Measurements from ENCODE around the gene CALHM6.

CALHM6 gene

GRCh38 chr6:116422238-116422637 lies 38.9 kb upstream of the CALHM6 start:
- Histone ChIP-seq H4K20me1 (ENCODE audit: low read depth, low read length) (no peaks in the 10 kb centered on the region), H3K79me2 (ENCODE audit: insufficient read depth, low read length) (no peaks in the 10 kb centered on the region), H3K9ac (ENCODE audit: low read length) (no peak overlapping the region), H2AFZ (ENCODE audit: low read depth, low read length, severe bottlenecking) (no peak overlapping the region), H3K9me3 (ENCODE audit: insufficient read depth, low read length) (no peaks in the 10 kb centered on the region), H3F3A (ENCODE audit: insufficient read depth) (no peaks in the 10 kb centered on the region), H3K36me3 (ENCODE audit: low read length) (no peaks in the 10 kb centered on the region), H3K4me2 (ENCODE audit: low read depth, low read length, poor library complexity, severe bottlenecking) (no peak overlapping the region), H3K27ac (ENCODE audit: low read depth, low read length) (no peak overlapping the region), H3K9me2 (replicated peaks; ENCODE audit: insufficient read depth, low read length) (no peaks in the 10 kb centered on the region), H3K27me3 (ENCODE audit: low read length) (no peaks in the 10 kb centered on the region), H3K4me3 (ENCODE audit: insufficient read depth, low read length, poor library complexity, severe bottlenecking) (no peak overlapping the region)
- TF ChIP-seq CTCF (IDR thresholded peaks at IDR 0.05; ENCODE audit: insufficient read depth, low read length, poor library complexity, severe bottlenecking) (no peak), EZH2phosphoT487 (conservative IDR thresholded peaks at IDR 0.05; ENCODE audit: low read length) (no peak)

GRCh38 chr6:116424001-116424400 lies 37.2 kb upstream of the CALHM6 start:
- H3K9me2 ChIP-seq (replicated peaks; ENCODE audit: insufficient read depth, low read length) = no peaks in the 10 kb centered on the region
- no peaks in the 10 kb centered on the region for H3K9me3 ChIP-seq (ENCODE audit: insufficient read depth, low read length)
- no peaks in the 10 kb centered on the region for H3K36me3 ChIP-seq (ENCODE audit: low read length)
- H3K4me3 ChIP-seq (ENCODE audit: insufficient read depth, low read length, poor library complexity, severe bottlenecking) = no peak overlapping the region
- no peaks in the 10 kb centered on the region for H4K20me1 ChIP-seq (ENCODE audit: low read depth, low read length)
- H3F3A ChIP-seq (ENCODE audit: insufficient read depth) = no peaks in the 10 kb centered on the region
- no peak overlapping the region for H2AFZ ChIP-seq (ENCODE audit: low read depth, low read length, severe bottlenecking)
- TF ChIP-seq EZH2phosphoT487 (conservative IDR thresholded peaks at IDR 0.05; ENCODE audit: low read length) (no peak), CTCF (IDR thresholded peaks at IDR 0.05; ENCODE audit: insufficient read depth, low read length, poor library complexity, severe bottlenecking) (no peak)
- no peak overlapping the region for H3K4me2 ChIP-seq (ENCODE audit: low read depth, low read length, poor library complexity, severe bottlenecking)
- no peak overlapping the region for H3K9ac ChIP-seq (ENCODE audit: low read length)
- no peaks in the 10 kb centered on the region for H3K27me3 ChIP-seq (ENCODE audit: low read length)
- no peaks in the 10 kb centered on the region for H3K79me2 ChIP-seq (ENCODE audit: insufficient read depth, low read length)
- H3K27ac ChIP-seq (ENCODE audit: low read depth, low read length) = no peak overlapping the region

- Histone ChIP-seq H3K9ac (ENCODE audit: low read length) (no peak overlapping the region), H3K27me3 (ENCODE audit: low read length) (no peaks in the 10 kb centered on the region), H3K27ac (ENCODE audit: low read depth, low read length) (no peak overlapping the region), H3F3A (ENCODE audit: insufficient read depth) (no peaks in the 10 kb centered on the region), H3K36me3 (ENCODE audit: low read length) (no peaks in the 10 kb centered on the region), H3K4me2 (ENCODE audit: low read depth, low read length, poor library complexity, severe bottlenecking) (no peak overlapping the region), H2AFZ (ENCODE audit: low read depth, low read length, severe bottlenecking) (no peak overlapping the region), H3K9me3 (ENCODE audit: insufficient read depth, low read length) (no peaks in the 10 kb centered on the region), H3K4me3 (ENCODE audit: insufficient read depth, low read length, poor library complexity, severe bottlenecking) (no peak overlapping the region), H3K79me2 (ENCODE audit: insufficient read depth, low read length) (no peaks in the 10 kb centered on the region), H4K20me1 (ENCODE audit: low read depth, low read length) (no peaks in the 10 kb centered on the region), H3K9me2 (replicated peaks; ENCODE audit: insufficient read depth, low read length) (no peaks in the 10 kb centered on the region)
- TF ChIP-seq EZH2phosphoT487 (conservative IDR thresholded peaks at IDR 0.05; ENCODE audit: low read length) = no peak
- TF ChIP-seq CTCF (IDR thresholded peaks at IDR 0.05; ENCODE audit: insufficient read depth, low read length, poor library complexity, severe bottlenecking) = no peak
These were observed 34.6 kb upstream of the CALHM6 start for GRCh38 chr6:116426551-116426950.
